T-cell (primary cell): ENCODE data around the gene SRPX. TPM values are rescaled to one million over a fixed set of nuclear protein-coding genes. Genes with fewer than 3 reads are reported as not detected.

ENCODE experiments used
- ATAC-seq, 4 experiments: fragments of 200-7000 bp in 3 of 4; fragments of 150-1000 bp in 1 of 4; cut with Tn5 transposase; replicated peaks in 1 of 4; 1 replicate in 3 of 4; 2 replicates in 1 of 4; pipeline ENCODE4 v1.10.0; 2021; ENCODE audit warnings: moderate library complexity in 3 of 4, mild to moderate bottlenecking in 2 of 4, moderate number of reproducible peaks in 1 of 4
- CTCF ChIA-PET, 2 donors: fragments of 300-600 bp; sonication (Branson Sonifier 250); formaldehyde crosslinking; loops; one replicate each; lab custom pipeline; 2022; ENCODE audit warnings: antibody characterized with exemption in 2 of 2; lab: Charles Lee
- POLR2A ChIA-PET, 2 donors: fragments of 300-600 bp; sonication (Branson Sonifier 250); formaldehyde crosslinking; loops; one replicate each; lab custom pipeline; 2022; ENCODE audit warnings: antibody characterized with exemption in 2 of 2; lab: Charles Lee
- DNase-seq, 35 experiments: peaks; one replicate each; pipeline versions ENCODE4 v3.0.0 to v3.0.0-alpha.2; 2013 to 2023
- H3K27ac ChIP-seq: one replicate; pipeline ENCODE4 v1.5.1; 2013; ENCODE audit warnings: low read length
- H3K27me3 ChIP-seq, 2 experiments: replicated peaks in 1 of 2; 1 replicate in 1 of 2; 2 replicates in 1 of 2; pipeline versions ENCODE4 v1.6.1 to v1.7.0; 2013; ENCODE audit warnings: low read length in 1 of 2, mixed read lengths in 1 of 2; ENCODE audit not compliant: control insufficient read depth in 2 of 2, insufficient read depth in 2 of 2; ENCODE audit errors: extremely low read depth in 1 of 2
- H3K36me3 ChIP-seq, 2 donors: 1 replicate in 1 of 2; 2 replicates in 1 of 2; pipeline versions ENCODE4 v1.6.1 to v1.7.0; 2013; ENCODE audit warnings: low read length in 1 of 2; ENCODE audit not compliant: control insufficient read depth in 2 of 2, insufficient read depth in 1 of 2; ENCODE audit errors: extremely low read depth in 1 of 2
- H3K4me1 ChIP-seq, 2 experiments: 1 replicate in 1 of 2; 2 replicates in 1 of 2; pipeline versions ENCODE4 v1.6.1 to v1.7.0; 2013; ENCODE audit warnings: low read length in 2 of 2, mixed read lengths in 1 of 2; ENCODE audit not compliant: insufficient read depth in 2 of 2, control insufficient read depth in 1 of 2; ENCODE audit errors: extremely low read depth in 1 of 2
- H3K4me3 ChIP-seq, 2 donors: 1 replicate in 1 of 2; 2 replicates in 1 of 2; pipeline versions ENCODE4 v1.5.1 to v1.7.0; 2013; ENCODE audit warnings: mild to moderate bottlenecking in 2 of 2, low read length in 1 of 2, moderate library complexity in 1 of 2; ENCODE audit not compliant: control insufficient read depth in 1 of 2; ENCODE audit errors: extremely low read depth in 1 of 2
- H3K9me3 ChIP-seq: 2 replicates; pipeline ENCODE4 v1.7.0; 2013
- H3K27ac Mint-ChIP-seq, 2 donors: one replicate each; pipeline ENCODE4 v1.8.0; 2020 to 2021; ENCODE audit warnings: mild to moderate bottlenecking in 2 of 2, mixed read lengths in 2 of 2
- H3K27me3 Mint-ChIP-seq, 2 donors: one replicate each; pipeline ENCODE4 v1.8.0; 2021 to 2022; ENCODE audit warnings: mixed read lengths in 2 of 2
- H3K36me3 Mint-ChIP-seq: one replicate; pipeline ENCODE4 v1.8.0; 2021; ENCODE audit warnings: mixed read lengths
- H3K4me1 Mint-ChIP-seq, 3 donors: one replicate each; pipeline ENCODE4 v1.8.0; 2020 to 2022; ENCODE audit warnings: mixed read lengths in 3 of 3, mild to moderate bottlenecking in 1 of 3
- H3K4me3 Mint-ChIP-seq, 3 donors: one replicate each; pipeline ENCODE4 v1.8.0; 2020 to 2022; ENCODE audit warnings: mild to moderate bottlenecking in 3 of 3, mixed read lengths in 3 of 3, moderate library complexity in 3 of 3
- H3K9me3 Mint-ChIP-seq, 3 donors: one replicate each; pipeline ENCODE4 v1.8.0; 2020 to 2022; ENCODE audit warnings: mixed read lengths in 3 of 3
- WGBS: methylation state at CpG from one replicate; pipeline ENCODE4 v1.1.5; 2013; ENCODE audit warnings: missing lambda C conversion rate; ENCODE audit not compliant: insufficient coverage; 5-methylcytosine and 5-hydroxymethylcytosine counted together
- total RNA-seq, 35 experiments: library from RNA in 6 of 35; stranded (reverse) in 6 of 35; fragments of 120-200 nt in 1 of 35; gene quantifications; one replicate each; pipeline versions ENCODE4 v1.2.1 to v1.2.4 and lab custom pipeline; 2013 to 2026

Gene SRPX
- total RNA-seq, 5 donors from 2014 or later (not counting 1 experiment from before 2014, with no cell fraction given) = 0.13 to 0.15 TPM; not detected in 3

DNA sequence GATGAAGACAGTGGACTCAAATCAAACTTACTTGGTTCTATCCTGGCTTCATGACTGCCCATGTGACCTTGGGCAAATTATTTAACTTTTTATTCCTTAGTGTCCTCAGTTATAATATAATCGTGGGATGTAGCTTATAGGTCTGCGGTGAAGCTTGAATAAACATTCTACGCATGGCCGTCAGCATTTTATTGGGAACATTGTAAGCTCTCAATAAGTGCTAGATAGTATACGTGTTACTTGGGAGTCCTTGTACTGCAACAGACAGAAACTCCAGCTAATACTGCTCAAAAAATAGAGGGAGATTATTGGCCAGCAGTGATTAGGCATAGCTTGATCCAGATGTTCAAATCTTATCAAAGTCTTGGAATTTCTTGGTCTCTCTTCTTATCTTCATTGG, 109.5 kb downstream of the SRPX start:
- Histone ChIP-seq H3K4me3 (no peak overlapping the region), H3K9me3 (no peaks in the 10 kb centered on the region), H3K4me1 (no peaks in the 10 kb centered on the region), H3K36me3 (no peaks in the 10 kb centered on the region), H3K27me3 (no peaks in the 10 kb centered on the region), H3K27ac (no peak overlapping the region)
- WGBS = no CpG with 5 or more reads among the region's 5 CpGs
- Mint-ChIP-seq H3K9me3 (no peaks in the 10 kb centered on the region), H3K4me3 (no peak overlapping the region), H3K27me3 (peaks cover 0 to 10% of the 10 kb centered on the region in 2 donors), H3K4me1 (no peaks in the 10 kb centered on the region), H3K27ac (no peak overlapping the region), H3K36me3 (no peaks in the 10 kb centered on the region)
- CTCF ChIA-PET = no interaction called here
- DNase-seq (no peak), ATAC-seq (no peak)
- POLR2A ChIA-PET = no interaction called here

- peaks cover 0 to 17% of the 10 kb centered on the region in 2 donors for H3K27me3 Mint-ChIP-seq
- no peak overlapping the region for H3K4me3 Mint-ChIP-seq
- no peak for DNase-seq
- no peaks in the 10 kb centered on the region for H3K9me3 Mint-ChIP-seq
- no CpG with 5 or more reads among the region's 6 CpGs for WGBS
- Histone ChIP-seq H3K27me3 (no peaks in the 10 kb centered on the region), H3K9me3 (no peaks in the 10 kb centered on the region), H3K4me3 (no peak overlapping the region), H3K27ac (no peak overlapping the region), H3K36me3 (no peaks in the 10 kb centered on the region), H3K4me1 (no peaks in the 10 kb centered on the region)
- H3K4me1 Mint-ChIP-seq = no peaks in the 10 kb centered on the region
- no peaks in the 10 kb centered on the region for H3K36me3 Mint-ChIP-seq
- POLR2A ChIA-PET = no interaction called here
- no peak for ATAC-seq
- no peak overlapping the region for H3K27ac Mint-ChIP-seq
- CTCF ChIA-PET = no interaction called here
These were observed 110.4 kb downstream of the SRPX start for GRCh38 chrX:38110231-38110630.

- Mint-ChIP-seq H3K4me1 (no peaks in the 10 kb centered on the region), H3K9me3 (no peaks in the 10 kb centered on the region), H3K27me3 (peaks cover 0 to 20% of the 10 kb centered on the region in 2 donors), H3K36me3 (no peaks in the 10 kb centered on the region), H3K4me3 (no peak overlapping the region), H3K27ac (no peak overlapping the region)
- POLR2A ChIA-PET = no interaction called here
- ATAC-seq (no peak), DNase-seq (no peak)
- no peaks in the 10 kb centered on the region for H3K36me3 ChIP-seq
- H3K4me3 ChIP-seq = no peak overlapping the region
- no peak overlapping the region for H3K27ac ChIP-seq
- no CpG with 5 or more reads among the region's 4 CpGs for WGBS
- H3K27me3 ChIP-seq = no peaks in the 10 kb centered on the region
- no peaks in the 10 kb centered on the region for H3K4me1 ChIP-seq
- no peaks in the 10 kb centered on the region for H3K9me3 ChIP-seq
- CTCF ChIA-PET = no interaction called here
These were observed 111.4 kb downstream of the SRPX start for GRCh38 chrX:38109042-38109898.

- H3K36me3 Mint-ChIP-seq = no peaks in the 10 kb centered on the region
- no peak overlapping the region for H3K4me3 ChIP-seq
- no peak overlapping the region for H3K27ac Mint-ChIP-seq
- WGBS = no CpG with 5 or more reads among the region's 6 CpGs
- H3K9me3 ChIP-seq = no peaks in the 10 kb centered on the region
- peaks cover 0 to 16% of the 10 kb centered on the region in 2 donors for H3K27me3 Mint-ChIP-seq
- no peaks in the 10 kb centered on the region for H3K9me3 Mint-ChIP-seq
- H3K27ac ChIP-seq = no peak overlapping the region
- no peaks in the 10 kb centered on the region for H3K36me3 ChIP-seq
- H3K4me3 Mint-ChIP-seq = no peak overlapping the region
- ATAC-seq = no peak
- POLR2A ChIA-PET = no interaction called here
- no peaks in the 10 kb centered on the region for H3K4me1 ChIP-seq
- CTCF ChIA-PET = no interaction called here
- DNase-seq = no peak
- no peaks in the 10 kb centered on the region for H3K4me1 Mint-ChIP-seq
- H3K27me3 ChIP-seq = no peaks in the 10 kb centered on the region
These were observed 112.3 kb downstream of the SRPX start for GRCh38 chrX:38108364-38108763.

- no CpG with 5 or more reads among the region's 6 CpGs for WGBS
- Histone ChIP-seq H3K9me3 (no peaks in the 10 kb centered on the region), H3K4me3 (no peak overlapping the region), H3K36me3 (no peaks in the 10 kb centered on the region), H3K27ac (no peak overlapping the region), H3K4me1 (no peaks in the 10 kb centered on the region), H3K27me3 (no peaks in the 10 kb centered on the region)
- H3K4me1 Mint-ChIP-seq = peaks cover 0 to 2% (median 0%) of the 10 kb centered on the region in 3 donors
- POLR2A ChIA-PET = no interaction called here
- CTCF ChIA-PET = no interaction called here
- no peak overlapping the region for H3K27ac Mint-ChIP-seq
- DNase-seq (no peak), ATAC-seq (no peak)
- H3K9me3 Mint-ChIP-seq = no peaks in the 10 kb centered on the region
- no peak overlapping the region for H3K4me3 Mint-ChIP-seq
- peaks cover 0 to 27% of the 10 kb centered on the region in 2 donors for H3K27me3 Mint-ChIP-seq
- no peaks in the 10 kb centered on the region for H3K36me3 Mint-ChIP-seq
These were observed 113.5 kb downstream of the SRPX start for GRCh38 chrX:38106991-38107655.

DNA sequence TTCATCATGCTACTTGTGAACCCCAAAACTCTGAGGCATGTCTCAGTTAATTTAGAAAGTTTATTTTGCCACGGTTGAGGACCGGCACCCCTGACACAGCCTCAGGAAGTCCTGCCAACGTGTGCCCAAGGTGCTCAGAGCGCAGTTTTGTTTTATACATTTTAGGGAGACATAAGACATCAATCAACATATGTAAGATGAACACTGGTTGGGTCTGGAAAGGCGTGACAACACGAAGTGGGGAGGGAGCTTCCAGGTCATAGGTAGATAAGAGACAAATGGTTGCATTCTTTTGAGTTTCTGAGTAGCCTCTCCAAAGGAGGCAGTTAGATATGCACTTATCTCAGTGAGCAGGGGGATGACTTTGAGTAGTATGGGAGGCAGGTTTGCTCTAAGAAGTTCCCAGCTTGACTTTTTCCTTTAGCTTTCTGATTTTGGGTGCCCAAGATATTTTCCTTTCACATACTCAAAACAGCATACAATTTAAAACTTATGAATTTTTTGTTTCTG, 115.4 kb downstream of the SRPX start:
- H3K4me3 ChIP-seq = no peak overlapping the region
- Mint-ChIP-seq H3K4me3 (no peak overlapping the region), H3K4me1 (peaks cover 0 to 2% (median 0%) of the 10 kb centered on the region in 3 donors), H3K36me3 (no peaks in the 10 kb centered on the region), H3K9me3 (peaks cover 0 to 4% (median 0%) of the 10 kb centered on the region in 3 donors), H3K27me3 (peaks cover 0 to 27% of the 10 kb centered on the region in 2 donors), H3K27ac (no peak overlapping the region)
- no peaks in the 10 kb centered on the region for H3K27me3 ChIP-seq
- CTCF ChIA-PET = no interaction called here
- no peaks in the 10 kb centered on the region for H3K9me3 ChIP-seq
- DNase-seq = no peak
- POLR2A ChIA-PET = no interaction called here
- H3K27ac ChIP-seq = no peak overlapping the region
- H3K36me3 ChIP-seq = no peaks in the 10 kb centered on the region
- H3K4me1 ChIP-seq = no peaks in the 10 kb centered on the region
- no CpG with 5 or more reads among the region's 6 CpGs for WGBS
- ATAC-seq = no peak
